Ovary (tissue), 3 donors: ENCODE measurements around the gene UGCG.

ENCODE experiments used
- EP300 ChIP-seq: sonication (generic); formaldehyde crosslinking; IDR thresholded peaks from one replicate; pipeline ENCODE4 v1.6.1; 2017; ENCODE audit warnings: antibody characterized with exemption
- POLR2A ChIP-seq: fragments of 450-650 bp; IDR thresholded peaks from one replicate; pipeline ENCODE4 v1.6.1; 2017; ENCODE audit warnings: antibody characterized with exemption, mild to moderate bottlenecking, moderate library complexity
- TF ChIP-seq, protein P1 (sequence below), 3 donors: fragments of 450-650 bp in 2 of 3; fragments of 200-600 bp in 1 of 3; IDR thresholded peaks; one replicate each; pipeline versions ENCODE4 v1.5.1 to v1.8.0; 2016 to 2022; ENCODE audit warnings: antibody characterized with exemption in 3 of 3, mild to moderate bottlenecking in 1 of 3
- donor health status: DM: no; HTN: no; CAD: no.

DNA sequence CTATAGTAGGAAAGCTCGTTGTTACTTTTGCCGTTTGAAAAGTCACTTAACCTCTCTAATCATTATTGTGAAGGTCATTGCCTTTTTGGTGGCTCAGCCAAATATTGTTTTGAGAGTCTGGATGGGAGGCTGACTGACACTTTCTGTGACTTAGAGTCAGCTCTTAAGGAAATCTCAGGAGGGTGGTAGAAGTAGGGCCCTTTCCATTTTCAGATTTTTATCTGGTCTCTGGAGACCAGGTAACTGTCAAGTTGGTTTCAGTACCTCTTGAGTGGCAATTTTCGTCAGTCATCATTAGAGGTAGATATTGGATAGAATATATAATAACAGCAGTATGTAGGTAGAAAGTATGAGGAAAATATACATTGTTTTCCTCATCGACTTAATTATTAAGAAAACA is 23.3 kb downstream of the UGCG start:
- TF ChIP-seq, protein P1, sequence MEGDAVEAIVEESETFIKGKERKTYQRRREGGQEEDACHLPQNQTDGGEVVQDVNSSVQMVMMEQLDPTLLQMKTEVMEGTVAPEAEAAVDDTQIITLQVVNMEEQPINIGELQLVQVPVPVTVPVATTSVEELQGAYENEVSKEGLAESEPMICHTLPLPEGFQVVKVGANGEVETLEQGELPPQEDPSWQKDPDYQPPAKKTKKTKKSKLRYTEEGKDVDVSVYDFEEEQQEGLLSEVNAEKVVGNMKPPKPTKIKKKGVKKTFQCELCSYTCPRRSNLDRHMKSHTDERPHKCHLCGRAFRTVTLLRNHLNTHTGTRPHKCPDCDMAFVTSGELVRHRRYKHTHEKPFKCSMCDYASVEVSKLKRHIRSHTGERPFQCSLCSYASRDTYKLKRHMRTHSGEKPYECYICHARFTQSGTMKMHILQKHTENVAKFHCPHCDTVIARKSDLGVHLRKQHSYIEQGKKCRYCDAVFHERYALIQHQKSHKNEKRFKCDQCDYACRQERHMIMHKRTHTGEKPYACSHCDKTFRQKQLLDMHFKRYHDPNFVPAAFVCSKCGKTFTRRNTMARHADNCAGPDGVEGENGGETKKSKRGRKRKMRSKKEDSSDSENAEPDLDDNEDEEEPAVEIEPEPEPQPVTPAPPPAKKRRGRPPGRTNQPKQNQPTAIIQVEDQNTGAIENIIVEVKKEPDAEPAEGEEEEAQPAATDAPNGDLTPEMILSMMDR (IDR thresholded peaks at IDR 0.05) = no peak
- TF ChIP-seq POLR2A (no peak), EP300 (no peak)
